Prostate gland (tissue), 2 donors: ENCODE results near the gene WASF1. TPM values are rescaled to one million over a fixed set of nuclear protein-coding genes. Genes with fewer than 3 reads are reported as not detected.
"Not testable (repeated sequence)": the region's sequence is repeated elsewhere in the genome, so short reads cannot be mapped to it uniquely, and the experiment has no call there.

Source experiments
- DNase-seq: peaks from one replicate; pipeline ENCODE4 v3.0.0-alpha.2; 2019; ENCODE audit warnings: low spot score
- H3K27ac ChIP-seq, 2 donors: fragments of 200-600 bp; sonication (generic); 2 replicates each; pipeline ENCODE4 v1.5.1; 2017 to 2019
- H3K27me3 ChIP-seq: fragments of 200-600 bp; sonication (generic); replicated peaks from 2 replicates; pipeline ENCODE4 v1.5.1; 2019; ENCODE audit not compliant: insufficient read depth
- H3K36me3 ChIP-seq, 2 donors: fragments of 200-600 bp; sonication (generic); 1 replicate in 1 of 2; 2 replicates in 1 of 2; pipeline versions ENCODE4 v1.5.1 to v1.8.1; 2017 to 2019
- H3K4me1 ChIP-seq: fragments of 200-600 bp; sonication (generic); replicated peaks from 2 replicates; pipeline ENCODE4 v1.5.1; 2019
- H3K4me3 ChIP-seq, 2 donors: fragments of 200-600 bp; sonication (generic); 2 replicates each; pipeline ENCODE4 v1.5.1; 2017 to 2019
- H3K9me3 ChIP-seq: fragments of 200-600 bp; sonication (generic); 2 replicates; pipeline ENCODE4 v1.5.1; 2017
- POLR2A ChIP-seq: fragments of 450-650 bp; IDR thresholded peaks from one replicate; pipeline ENCODE4 v1.6.1; 2016; ENCODE audit warnings: antibody characterized with exemption, mild to moderate bottlenecking
- POLR2AphosphoS5 ChIP-seq: sonication (generic); formaldehyde crosslinking; IDR thresholded peaks from one replicate; pipeline ENCODE4 v1.6.1; 2017; ENCODE audit warnings: antibody characterized with exemption
- WGBS: methylation state at CpG from one replicate; pipeline ENCODE4 v1.1.5; 2018; 5-methylcytosine and 5-hydroxymethylcytosine counted together
- intact Hi-C: fragments of 100-400 bp; cut with DNase I; formaldehyde crosslinking; loops from one replicate; pipeline ENCODE4 v1.14.2; 2022
- total RNA-seq, 2 donors: library from RNA; depleted of rRNA; stranded (reverse); fragments of >200 nt; gene quantifications; one replicate each; pipeline ENCODE4 v1.1.0, GENCODE V29; 2016
- TF ChIP-seq, protein P1 (sequence below), 4 experiments: fragments of 200-600 bp in 2 of 4; fragments of 450-650 bp in 2 of 4; sonication (generic) in 2 of 4; IDR thresholded peaks; 1 replicate in 3 of 4; 2 replicates in 1 of 4; pipeline ENCODE4 v1.5.1; 2016 to 2019; ENCODE audit warnings: antibody characterized with exemption in 4 of 4, mild to moderate bottlenecking in 2 of 4, moderate library complexity in 2 of 4

The WASF1 gene
- total RNA-seq, 2 donors from 2014 or later, result 8.0 to 56.8 TPM

GRCh38 chr6:110139052-110139451 is 40.4 kb downstream of the WASF1 start:
- no peaks in the 10 kb centered on the region for H3K36me3 ChIP-seq
- TF ChIP-seq, protein P1, sequence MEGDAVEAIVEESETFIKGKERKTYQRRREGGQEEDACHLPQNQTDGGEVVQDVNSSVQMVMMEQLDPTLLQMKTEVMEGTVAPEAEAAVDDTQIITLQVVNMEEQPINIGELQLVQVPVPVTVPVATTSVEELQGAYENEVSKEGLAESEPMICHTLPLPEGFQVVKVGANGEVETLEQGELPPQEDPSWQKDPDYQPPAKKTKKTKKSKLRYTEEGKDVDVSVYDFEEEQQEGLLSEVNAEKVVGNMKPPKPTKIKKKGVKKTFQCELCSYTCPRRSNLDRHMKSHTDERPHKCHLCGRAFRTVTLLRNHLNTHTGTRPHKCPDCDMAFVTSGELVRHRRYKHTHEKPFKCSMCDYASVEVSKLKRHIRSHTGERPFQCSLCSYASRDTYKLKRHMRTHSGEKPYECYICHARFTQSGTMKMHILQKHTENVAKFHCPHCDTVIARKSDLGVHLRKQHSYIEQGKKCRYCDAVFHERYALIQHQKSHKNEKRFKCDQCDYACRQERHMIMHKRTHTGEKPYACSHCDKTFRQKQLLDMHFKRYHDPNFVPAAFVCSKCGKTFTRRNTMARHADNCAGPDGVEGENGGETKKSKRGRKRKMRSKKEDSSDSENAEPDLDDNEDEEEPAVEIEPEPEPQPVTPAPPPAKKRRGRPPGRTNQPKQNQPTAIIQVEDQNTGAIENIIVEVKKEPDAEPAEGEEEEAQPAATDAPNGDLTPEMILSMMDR (IDR thresholded peaks at IDR 0.05), result no peak
- no peak for TF ChIP-seq POLR2A
- no peak for TF ChIP-seq POLR2AphosphoS5
- H3K27me3 ChIP-seq, result no peaks in the 10 kb centered on the region
- no peaks in the 10 kb centered on the region for H3K9me3 ChIP-seq
- no peak for DNase-seq
- no peaks in the 10 kb centered on the region for H3K4me1 ChIP-seq
- no peak overlapping the region for H3K4me3 ChIP-seq
- intact Hi-C loops, result no loop called here
- 98% methylated on average over 9 of the region's 9 CpGs for WGBS
- H3K27ac ChIP-seq, result no peak overlapping the region

DNA sequence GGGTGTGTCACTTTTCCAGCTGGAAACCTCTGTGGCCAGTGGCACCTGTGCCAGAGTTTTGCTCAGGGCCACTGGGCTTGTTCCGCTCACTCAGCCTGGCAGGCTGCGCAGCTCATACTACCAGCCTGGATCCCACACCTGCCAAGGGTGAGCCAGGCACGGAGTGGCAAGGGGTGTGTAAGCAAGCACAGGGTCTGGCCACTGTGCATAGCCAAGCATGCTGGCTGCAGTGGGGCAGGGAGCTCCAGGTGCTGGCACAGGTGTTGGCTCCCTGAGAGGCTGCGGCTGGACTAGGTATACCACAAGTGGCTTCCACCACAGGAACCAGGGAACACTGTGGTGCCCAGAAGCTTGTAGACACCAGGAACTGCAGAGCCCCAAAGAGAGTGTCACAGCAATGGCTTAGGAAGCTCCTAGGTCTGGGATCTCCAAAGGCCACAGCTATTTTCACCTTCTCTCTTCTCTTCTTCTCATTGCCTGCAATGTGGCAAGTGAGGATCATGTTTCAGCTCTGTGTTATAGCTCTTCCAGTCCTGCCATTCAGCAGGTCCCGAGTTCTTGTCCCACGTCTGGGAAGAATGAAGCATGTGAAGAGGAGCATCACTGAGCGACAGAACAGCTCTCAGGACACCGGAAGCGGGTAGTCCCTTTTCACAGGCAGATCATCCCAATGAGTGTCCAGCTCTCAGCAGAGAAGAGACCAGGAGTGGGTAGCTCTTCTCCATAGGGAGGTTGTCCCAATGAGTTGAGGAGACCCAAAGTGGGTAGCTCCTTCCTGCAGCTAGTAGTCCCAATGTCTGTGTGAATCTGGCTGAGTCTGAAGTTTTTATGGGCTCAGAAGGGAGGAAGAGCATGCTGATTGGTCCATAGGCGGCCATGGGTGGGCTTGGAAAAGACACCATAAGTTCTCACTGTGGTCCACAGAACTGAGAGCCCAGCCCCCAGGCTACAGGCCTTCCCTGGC is 41.3 kb downstream of the WASF1 start:
- Histone ChIP-seq H3K36me3 (no peaks in the 10 kb centered on the region), H3K9me3 (no peaks in the 10 kb centered on the region), H3K4me1 (no peaks in the 10 kb centered on the region), H3K4me3 (no peak overlapping the region), H3K27ac (no peak overlapping the region), H3K27me3 (no peaks in the 10 kb centered on the region)
- TF ChIP-seq POLR2AphosphoS5 (no peak), POLR2A (no peak)
- TF ChIP-seq, protein P1 (IDR thresholded peaks at IDR 0.05), result no peak
- no peak for DNase-seq
- WGBS, result over 99% methylated on average over 10 of the region's 10 CpGs
- intact Hi-C loops, result no loop called here

DNA sequence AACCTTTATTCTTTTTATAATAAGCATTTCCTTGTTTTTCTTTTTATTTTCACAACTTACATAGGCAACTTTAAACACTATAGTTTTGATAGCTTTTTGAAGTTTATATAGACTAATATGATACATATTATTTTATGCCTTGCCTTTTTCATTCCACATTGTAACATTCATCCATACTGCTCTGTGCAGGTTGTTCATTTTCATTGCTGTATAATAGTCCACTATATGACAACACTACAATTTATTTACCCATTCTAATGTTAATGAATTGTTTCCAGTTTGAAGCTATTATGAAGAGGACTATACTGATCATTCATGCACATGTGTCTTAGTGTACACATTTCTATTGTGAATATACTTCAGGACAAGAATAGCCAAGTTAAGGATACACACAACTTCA is 49.1 kb downstream of the WASF1 start:
- intact Hi-C loops, result no loop called here
- Histone ChIP-seq H3K27ac (no peak overlapping the region), H3K4me3 (no peak overlapping the region), H3K9me3 (no peaks in the 10 kb centered on the region), H3K27me3 (no peaks in the 10 kb centered on the region), H3K4me1 (no peaks in the 10 kb centered on the region), H3K36me3 (no peaks in the 10 kb centered on the region)
- no peak for DNase-seq
- TF ChIP-seq POLR2A, result no peak
- no peak for TF ChIP-seq POLR2AphosphoS5
- TF ChIP-seq, protein P1 (IDR thresholded peaks at IDR 0.05), result no peak

DNA sequence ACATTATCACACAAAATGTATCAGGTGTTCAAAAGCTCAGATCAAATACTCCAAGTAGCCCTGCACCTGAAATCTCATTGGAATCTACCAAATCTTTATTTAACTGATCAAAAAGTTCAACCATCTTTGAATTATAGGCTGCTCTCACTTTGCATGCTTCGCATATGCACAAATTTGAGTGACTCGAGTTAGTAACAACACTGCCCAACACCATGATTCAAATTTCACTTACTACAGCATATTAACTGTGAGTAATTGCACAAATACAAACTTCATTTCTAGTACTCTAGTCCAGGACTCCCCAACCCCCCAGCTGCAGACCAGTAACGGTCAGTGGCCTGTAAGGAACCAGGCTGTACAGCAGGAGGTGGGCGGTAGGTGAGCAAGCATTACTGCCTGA is 51.1 kb downstream of the WASF1 start:
- TF ChIP-seq POLR2AphosphoS5 (no peak), POLR2A (no peak)
- TF ChIP-seq, protein P1 (IDR thresholded peaks at IDR 0.05), result no peak
- H3K9me3 ChIP-seq, result no peaks in the 10 kb centered on the region
- intact Hi-C loops, result no loop called here
- H3K36me3 ChIP-seq, result no peaks in the 10 kb centered on the region
- H3K4me3 ChIP-seq, result no peak overlapping the region
- no peaks in the 10 kb centered on the region for H3K4me1 ChIP-seq
- WGBS, result 84% methylated on average over 4 of the region's 4 CpGs
- no peak for DNase-seq
- H3K27me3 ChIP-seq, result no peaks in the 10 kb centered on the region
- H3K27ac ChIP-seq, result no peak overlapping the region

DNA sequence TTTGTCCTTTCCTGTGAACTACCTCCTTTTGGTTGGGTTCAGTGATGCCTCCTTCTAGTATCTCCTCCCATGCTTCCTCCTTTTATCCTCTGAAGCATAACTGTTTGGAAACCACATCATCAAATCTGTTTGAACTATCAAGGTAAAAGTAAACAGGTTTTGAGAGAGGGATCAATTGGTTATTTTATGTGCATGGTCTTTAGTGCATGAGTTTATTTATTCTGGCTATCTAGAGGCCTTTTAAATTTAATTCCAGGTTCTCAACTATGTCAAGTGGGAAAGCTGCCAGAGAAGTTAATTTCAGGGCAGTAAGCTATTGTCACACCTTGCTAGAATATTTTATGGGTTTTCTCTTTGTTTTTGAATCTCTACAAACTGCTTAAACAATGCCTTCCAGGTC is 54.1 kb downstream of the WASF1 start:
- intact Hi-C loops, result no loop called here
- TF ChIP-seq POLR2A (no peak), POLR2AphosphoS5 (no peak)
- TF ChIP-seq, protein P1 (IDR thresholded peaks at IDR 0.05), result no peak
- no peaks in the 10 kb centered on the region for H3K9me3 ChIP-seq

DNA sequence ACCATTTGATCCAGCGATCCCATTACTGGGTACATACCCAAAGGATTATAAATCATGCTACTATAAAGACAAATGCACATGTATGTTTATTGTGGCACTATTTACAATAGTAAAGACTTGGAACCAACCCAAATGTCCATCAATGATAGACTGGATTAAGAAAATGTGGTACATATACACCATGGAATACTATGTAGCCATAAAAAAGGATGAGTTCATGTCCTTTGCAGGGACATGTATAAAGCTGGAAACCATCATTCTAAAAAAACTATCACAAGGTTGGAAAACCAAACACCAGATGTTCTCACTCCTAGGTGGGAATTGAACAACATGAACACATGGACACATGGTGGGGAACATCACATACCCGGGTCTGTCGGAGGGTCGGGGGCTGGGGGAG is 57.8 kb downstream of the WASF1 start:
- H3K27me3 ChIP-seq, H3K4me1 ChIP-seq, intact Hi-C loops, H3K9me3 ChIP-seq, H3K4me3 ChIP-seq, H3K27ac ChIP-seq, DNase-seq, H3K36me3 ChIP-seq: not testable (repeated sequence)
- WGBS, result 91% methylated on average over 4 of the region's 4 CpGs

More for the DNA sequence above, 54.1 kb downstream of the WASF1 start:
- Histone ChIP-seq H3K27ac (no peak overlapping the region), H3K4me1 (no peaks in the 10 kb centered on the region), H3K27me3 (no peaks in the 10 kb centered on the region), H3K36me3 (no peaks in the 10 kb centered on the region), H3K4me3 (no peak overlapping the region)
- DNase-seq, result no peak
